ENCODE data around the gene KATNAL2.
"Not testable (repeated sequence)": the region's sequence is repeated elsewhere in the genome, so short reads cannot be mapped to it uniquely, and the experiment has no call there.

GRCh38 chr18:47019870-47020269, 102.5 kb downstream of the KATNAL2 start:
- TF ChIP-seq CTCF, POLR2A (IDR thresholded peaks at IDR 0.05): not testable (repeated sequence)
